GM18909 (cell line): ENCODE results near the gene ABI1.
A peak's percentile ranks its signal among the peaks of the same experiment; 100 is the strongest.

Source experiments
- ATAC-seq: cut with Tn5 transposase; IDR thresholded peaks from one replicate; pipeline ENCODE4 v1.9.1; 2021; ENCODE audit warnings: mild to moderate bottlenecking; ENCODE audit not compliant: unreplicated experiment, poor library complexity

The ABI1 gene

GRCh38 chr10:26725837-26726727 is 134.7 kb downstream of the ABI1 start:
- peak; percentile 47 for ATAC-seq

- ATAC-seq: no peak
Observed at GRCh38 chr10:26723016-26723415, 137.7 kb downstream of the ABI1 start.

GRCh38 chr10:26721561-26721960 is 139.2 kb downstream of the ABI1 start:
- no peak for ATAC-seq

GRCh38 chr10:26717476-26717875 is 143.3 kb downstream of the ABI1 start:
- ATAC-seq: no peak

GRCh38 chr10:26715137-26715487 is 145.6 kb downstream of the ABI1 start:
- no peak for ATAC-seq

- ATAC-seq: no peak
Observed at GRCh38 chr10:26714415-26715136, 146.2 kb downstream of the ABI1 start.

GRCh38 chr10:26711324-26711723 is 149.4 kb downstream of the ABI1 start:
- ATAC-seq: no peak

- ATAC-seq: no peak
Observed at GRCh38 chr10:26706936-26707335, 153.8 kb downstream of the ABI1 start.

GRCh38 chr10:26706206-26706605 is 154.6 kb downstream of the ABI1 start:
- ATAC-seq: no peak

- no peak for ATAC-seq
Observed at GRCh38 chr10:26703974-26704373, 156.8 kb downstream of the ABI1 start.

GRCh38 chr10:26703096-26703495 is 157.7 kb downstream of the ABI1 start:
- ATAC-seq: no peak

GRCh38 chr10:26700884-26701630 is 159.7 kb downstream of the ABI1 start:
- no peak for ATAC-seq

- ATAC-seq: no peak
Observed at GRCh38 chr10:26699631-26700030, 161.1 kb downstream of the ABI1 start.

GRCh38 chr10:26698909-26699308 is 161.8 kb downstream of the ABI1 start:
- no peak for ATAC-seq

- ATAC-seq: no peak
Observed at GRCh38 chr10:26697922-26698608, 162.7 kb downstream of the ABI1 start.

- ATAC-seq: peak; percentile 81
Observed at GRCh38 chr10:26697163-26697921, 163.4 kb downstream of the ABI1 start, which contains the start of gene PDSS1. TSS of gene PDSS1 (plus strand) at chr10:26697701. CDS start at chr10:26697712, 11 bp downstream.

- peak; percentile 15 for ATAC-seq
Observed at GRCh38 chr10:26696786-26697162, 164.0 kb downstream of the ABI1 start.
